HCT116 (cell line): ENCODE measurements around the gene RPL39L.

ENCODE experiments used
- ATF3 ChIP-seq: IDR thresholded peaks from 2 replicates; pipeline ENCODE4 v1.6.1; 2012
- CTCF ChIP-seq, 3 experiments: fragments of 200-600 bp in 1 of 3; sonication (generic) in 1 of 3; IDR thresholded peaks in 2 of 3; conservative IDR thresholded peaks in 1 of 3; 2 replicates each; pipeline ENCODE4 v1.5.1; 2012 to 2017; ENCODE audit warnings: low read depth in 2 of 3, low read length in 2 of 3, antibody characterized with exemption in 1 of 3, borderline replicate concordance in 1 of 3, control low read depth in 1 of 3, mild to moderate bottlenecking in 1 of 3, mixed read lengths in 1 of 3, mixed run types in 1 of 3, moderate library complexity in 1 of 3; ENCODE audit not compliant: insufficient read depth in 1 of 3
- ELF1 ChIP-seq: IDR thresholded peaks from 2 replicates; pipeline ENCODE4 v1.6.1; 2012; ENCODE audit warnings: low read depth, borderline replicate concordance
- EZH2 ChIP-seq: fragments of 200-600 bp; sonication (generic); IDR thresholded peaks from 2 replicates; pipeline ENCODE4 v1.6.1; 2017; ENCODE audit warnings: antibody characterized with exemption, mixed run types
- JUND ChIP-seq: IDR thresholded peaks from 2 replicates; pipeline ENCODE4 v1.6.1; 2012
- POLR2A ChIP-seq: IDR thresholded peaks from 2 replicates; pipeline ENCODE4 v1.7.0; 2011; ENCODE audit warnings: borderline replicate concordance; ENCODE audit not compliant: insufficient read depth, insufficient read length; ENCODE audit errors: extremely low read depth
- RAD21 ChIP-seq: IDR thresholded peaks from 2 replicates; pipeline ENCODE4 v1.6.1; 2012; ENCODE audit warnings: low read depth, mild to moderate bottlenecking
- SP1 ChIP-seq: IDR thresholded peaks from 2 replicates; pipeline ENCODE4 v1.6.1; 2012; ENCODE audit warnings: low read depth
- YY1 ChIP-seq: IDR thresholded peaks from 2 replicates; pipeline ENCODE4 v1.6.1; 2011; ENCODE audit warnings: low read length, low read depth, moderate library complexity, mild to moderate bottlenecking; ENCODE audit not compliant: insufficient replicate concordance; ENCODE audit errors: extremely low read depth
- ZFX ChIP-seq: fragments of 450-650 bp; IDR thresholded peaks from 2 replicates; pipeline ENCODE4 v1.6.1; 2017
- TF ChIP-seq, protein P1 (sequence below): IDR thresholded peaks from 2 replicates; pipeline ENCODE4 v1.6.1; 2012; ENCODE audit warnings: low read depth
- TF ChIP-seq, protein P2 (sequence below): IDR thresholded peaks from 2 replicates; pipeline ENCODE4 v1.6.1; 2012

DNA sequence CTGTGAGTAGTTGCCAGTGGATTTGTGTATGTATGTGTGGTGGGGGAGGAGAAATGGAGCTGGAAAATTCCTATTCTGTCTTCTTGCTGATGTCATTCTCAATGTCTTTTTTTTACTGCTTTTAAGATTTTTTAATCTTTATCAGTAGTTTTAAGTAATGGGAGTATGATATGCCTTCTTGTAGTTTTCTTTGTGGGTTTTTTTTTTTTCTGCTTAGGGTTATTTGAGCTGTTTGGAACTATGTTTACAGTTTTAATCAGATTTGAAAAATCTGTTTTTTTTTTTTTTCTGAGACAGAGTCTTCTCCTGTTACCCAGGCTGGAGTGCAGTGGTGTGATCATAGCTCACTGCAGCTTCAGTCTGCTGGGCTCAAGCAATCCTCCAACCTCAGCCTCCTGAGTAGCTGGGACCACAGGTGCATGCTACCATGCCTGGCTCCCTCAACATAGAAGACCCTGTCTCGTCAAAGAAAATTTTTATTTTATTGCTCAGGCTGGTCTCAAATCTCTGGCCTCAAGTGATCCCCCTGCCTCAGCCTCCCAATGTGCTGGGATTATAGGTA, 37.1 kb downstream of the RPL39L start:
- no peak for TF ChIP-seq CTCF (IDR thresholded peaks at IDR 0.05 in 2 of 3, conservative IDR thresholded peaks at IDR 0.05 in 1 of 3; ENCODE audit: borderline replicate concordance in 1 of 3, insufficient read depth in 1 of 3, low read depth in 2 of 3, low read length in 2 of 3)
- TF ChIP-seq RAD21 = no peak
- TF ChIP-seq POLR2A = no peak
- no peak for TF ChIP-seq SP1
- TF ChIP-seq ATF3 = no peak
- TF ChIP-seq EZH2 = no peak
- no peak for TF ChIP-seq ZFX
- TF ChIP-seq ELF1 = no peak
- no peak for TF ChIP-seq JUND
- no peak for TF ChIP-seq YY1
- TF ChIP-seq, protein P1, sequence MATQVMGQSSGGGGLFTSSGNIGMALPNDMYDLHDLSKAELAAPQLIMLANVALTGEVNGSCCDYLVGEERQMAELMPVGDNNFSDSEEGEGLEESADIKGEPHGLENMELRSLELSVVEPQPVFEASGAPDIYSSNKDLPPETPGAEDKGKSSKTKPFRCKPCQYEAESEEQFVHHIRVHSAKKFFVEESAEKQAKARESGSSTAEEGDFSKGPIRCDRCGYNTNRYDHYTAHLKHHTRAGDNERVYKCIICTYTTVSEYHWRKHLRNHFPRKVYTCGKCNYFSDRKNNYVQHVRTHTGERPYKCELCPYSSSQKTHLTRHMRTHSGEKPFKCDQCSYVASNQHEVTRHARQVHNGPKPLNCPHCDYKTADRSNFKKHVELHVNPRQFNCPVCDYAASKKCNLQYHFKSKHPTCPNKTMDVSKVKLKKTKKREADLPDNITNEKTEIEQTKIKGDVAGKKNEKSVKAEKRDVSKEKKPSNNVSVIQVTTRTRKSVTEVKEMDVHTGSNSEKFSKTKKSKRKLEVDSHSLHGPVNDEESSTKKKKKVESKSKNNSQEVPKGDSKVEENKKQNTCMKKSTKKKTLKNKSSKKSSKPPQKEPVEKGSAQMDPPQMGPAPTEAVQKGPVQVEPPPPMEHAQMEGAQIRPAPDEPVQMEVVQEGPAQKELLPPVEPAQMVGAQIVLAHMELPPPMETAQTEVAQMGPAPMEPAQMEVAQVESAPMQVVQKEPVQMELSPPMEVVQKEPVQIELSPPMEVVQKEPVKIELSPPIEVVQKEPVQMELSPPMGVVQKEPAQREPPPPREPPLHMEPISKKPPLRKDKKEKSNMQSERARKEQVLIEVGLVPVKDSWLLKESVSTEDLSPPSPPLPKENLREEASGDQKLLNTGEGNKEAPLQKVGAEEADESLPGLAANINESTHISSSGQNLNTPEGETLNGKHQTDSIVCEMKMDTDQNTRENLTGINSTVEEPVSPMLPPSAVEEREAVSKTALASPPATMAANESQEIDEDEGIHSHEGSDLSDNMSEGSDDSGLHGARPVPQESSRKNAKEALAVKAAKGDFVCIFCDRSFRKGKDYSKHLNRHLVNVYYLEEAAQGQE = no peak
- TF ChIP-seq, protein P2, sequence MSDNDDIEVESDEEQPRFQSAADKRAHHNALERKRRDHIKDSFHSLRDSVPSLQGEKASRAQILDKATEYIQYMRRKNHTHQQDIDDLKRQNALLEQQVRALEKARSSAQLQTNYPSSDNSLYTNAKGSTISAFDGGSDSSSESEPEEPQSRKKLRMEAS = no peak
